Caco-2 (cell line): ENCODE measurements around the gene TRAF1. TPM values are rescaled to one million over a fixed set of nuclear protein-coding genes. Genes with fewer than 3 reads are reported as not detected.

Experiments
- BruUV-seq: library from RNA; stranded (reverse); fragments of 400-500 nt; replicated peaks from 2 replicates; lab custom pipeline; 2021; lab: Mats Ljungman, UMichigan
- CTCF ChIA-PET: fragments of 300-600 bp; sonication (Branson Sonifier 250); formaldehyde crosslinking; loops from one replicate; lab custom pipeline; 2022; ENCODE audit warnings: antibody characterized with exemption; lab: Charles Lee
- POLR2A ChIA-PET: fragments of 300-600 bp; sonication (Branson Sonifier 250); formaldehyde crosslinking; loops from one replicate; lab custom pipeline; 2022; ENCODE audit warnings: antibody characterized with exemption; lab: Charles Lee
- DNase-seq, 2 experiments: peaks; one replicate each; pipeline versions ENCODE4 v3.0.0 to v3.0.0-alpha.2; 2020 to 2022
- H3K27me3 ChIP-seq: replicated peaks from 2 replicates; pipeline ENCODE4 v1.6.0; 2011; ENCODE audit warnings: low read length; ENCODE audit not compliant: control insufficient read depth, insufficient read depth
- H3K36me3 ChIP-seq: 2 replicates; pipeline ENCODE4 v1.5.1; 2011; ENCODE audit warnings: low read length; ENCODE audit not compliant: control insufficient read depth, insufficient read depth
- H3K4me1 ChIP-seq: fragments of 250-450 bp; sonication (Bioruptor Pico); 2 replicates; pipeline ENCODE4 v1.5.1; 2020; ENCODE audit warnings: mild to moderate bottlenecking
- H3K4me3 ChIP-seq: 2 replicates; pipeline ENCODE4 v1.5.1; 2011; ENCODE audit warnings: low read depth, mild to moderate bottlenecking, control low read depth, low read length
- H3K9me3 ChIP-seq: fragments of 250-450 bp; sonication (Bioruptor Pico); 2 replicates; pipeline ENCODE4 v1.5.1; 2020; ENCODE audit warnings: mild to moderate bottlenecking, moderate library complexity
- H3K27ac Mint-ChIP-seq: one replicate; pipeline ENCODE4 v1.8.0; 2022; ENCODE audit warnings: mixed read lengths; ENCODE audit not compliant: unreplicated experiment
- H3K27me3 Mint-ChIP-seq: one replicate; pipeline ENCODE4 v1.8.0; 2022; ENCODE audit warnings: mixed read lengths; ENCODE audit not compliant: insufficient read depth, unreplicated experiment
- H3K36me3 Mint-ChIP-seq: one replicate; pipeline ENCODE4 v1.8.0; 2022; ENCODE audit warnings: mild to moderate bottlenecking, mixed read lengths; ENCODE audit not compliant: insufficient read depth, unreplicated experiment
- H3K4me1 Mint-ChIP-seq: one replicate; pipeline ENCODE4 v1.8.0; 2022; ENCODE audit warnings: low read depth, mixed read lengths; ENCODE audit not compliant: unreplicated experiment
- H3K4me3 Mint-ChIP-seq: one replicate; pipeline ENCODE4 v1.8.0; 2022; ENCODE audit warnings: mild to moderate bottlenecking, moderate library complexity, mixed read lengths; ENCODE audit not compliant: unreplicated experiment
- H3K9me3 Mint-ChIP-seq: one replicate; pipeline ENCODE4 v1.8.0; 2022; ENCODE audit warnings: mixed read lengths; ENCODE audit not compliant: unreplicated experiment
- CTCF ChIP-seq, 2 experiments: fragments of 200-600 bp in 1 of 2; IDR thresholded peaks; 1 replicate in 1 of 2; 2 replicates in 1 of 2; pipeline versions ENCODE4 v1.5.1 to v1.8.0; 2011 to 2022; ENCODE audit warnings: antibody characterized with exemption in 1 of 2, control low read depth in 1 of 2, inconsistent platforms in 1 of 2, low read depth in 1 of 2, low read length in 1 of 2, mild to moderate bottlenecking in 1 of 2, moderate library complexity in 1 of 2; ENCODE audit not compliant: insufficient read depth in 1 of 2, severe bottlenecking in 1 of 2, unreplicated experiment in 1 of 2
- intact Hi-C: fragments of 100-400 bp; cut with micrococcal nuclease; formaldehyde crosslinking; loops from one replicate; pipeline ENCODE4 v1.10.0; 2022; ENCODE audit not compliant: unreplicated experiment
- total RNA-seq: library from RNA; stranded (reverse); gene quantifications from 2 replicates; pipeline ENCODE4 v1.2.3, GENCODE V29; 2022

Gene TRAF1
- total RNA-seq, 1 experiment from 2014 or later: 1.1 TPM

GRCh38 chr9:120864719-120865118, 61.9 kb downstream of the TRAF1 start:
- no peak overlapping the region for H3K4me3 Mint-ChIP-seq
- H3K27ac Mint-ChIP-seq: no peak overlapping the region
- H3K4me1 Mint-ChIP-seq: peaks cover 18% of the 10 kb centered on the region
- TF ChIP-seq CTCF (IDR thresholded peaks at IDR 0.05; ENCODE audit: insufficient read depth in 1 of 2, low read depth in 1 of 2, low read length in 1 of 2, severe bottlenecking in 1 of 2, unreplicated experiment in 1 of 2): no peak
- no peak for DNase-seq
- POLR2A ChIA-PET: no interaction called here
- Histone ChIP-seq H3K36me3 (no peaks in the 10 kb centered on the region; the same call in none of the 2 replicates), H3K9me3 (no peaks in the 10 kb centered on the region), H3K4me3 (no peak overlapping the region), H3K4me1 (peaks cover 5% of the 10 kb centered on the region), H3K27me3 (no peaks in the 10 kb centered on the region)
- intact Hi-C loops: no loop called here
- CTCF ChIA-PET: no interaction called here
- H3K27me3 Mint-ChIP-seq: no peaks in the 10 kb centered on the region
- peaks cover 22% of the 10 kb centered on the region for H3K36me3 Mint-ChIP-seq
- BruUV-seq: no TSS peak
- H3K9me3 Mint-ChIP-seq: no peaks in the 10 kb centered on the region

GRCh38 chr9:120863833-120864232, 62.8 kb downstream of the TRAF1 start:
- POLR2A ChIA-PET: no interaction called here
- no peak overlapping the region for H3K27ac Mint-ChIP-seq
- peaks cover 20% of the 10 kb centered on the region for H3K4me1 Mint-ChIP-seq
- no peak for DNase-seq
- no peaks in the 10 kb centered on the region for H3K27me3 ChIP-seq
- H3K9me3 ChIP-seq: no peaks in the 10 kb centered on the region
- BruUV-seq: no TSS peak
- CTCF ChIA-PET: no interaction called here
- no peak overlapping the region for H3K4me3 ChIP-seq
- H3K36me3 Mint-ChIP-seq: peaks cover 16% of the 10 kb centered on the region
- intact Hi-C loops: no loop called here
- H3K27me3 Mint-ChIP-seq: no peaks in the 10 kb centered on the region
- TF ChIP-seq CTCF (IDR thresholded peaks at IDR 0.05; ENCODE audit: insufficient read depth in 1 of 2, low read depth in 1 of 2, low read length in 1 of 2, severe bottlenecking in 1 of 2, unreplicated experiment in 1 of 2): no peak
- H3K4me1 ChIP-seq: peaks cover 5% of the 10 kb centered on the region
- no peaks in the 10 kb centered on the region; the same call in none of the 2 replicates for H3K36me3 ChIP-seq
- H3K4me3 Mint-ChIP-seq: no peak overlapping the region
- no peaks in the 10 kb centered on the region for H3K9me3 Mint-ChIP-seq

- H3K36me3 ChIP-seq: no peaks in the 10 kb centered on the region; the same call in 1 of the 2 replicates
- no peak overlapping the region for H3K27ac Mint-ChIP-seq
- H3K9me3 ChIP-seq: no peaks in the 10 kb centered on the region
- H3K9me3 Mint-ChIP-seq: no peaks in the 10 kb centered on the region
- ChIA-PET POLR2A (interaction anchor here (1.0 kb wide), 1 partner anchor 197 kb away, joined by 3 read pairs; no protein-coding TSS in a partner anchor), CTCF (no interaction called here)
- H3K4me3 Mint-ChIP-seq: no peak overlapping the region
- H3K4me1 ChIP-seq: no peaks in the 10 kb centered on the region
- BruUV-seq: no TSS peak
- intact Hi-C loops: no loop called here
- no peaks in the 10 kb centered on the region for H3K27me3 Mint-ChIP-seq
- no peak for DNase-seq
- H3K4me3 ChIP-seq: no peak overlapping the region
- no peak for TF ChIP-seq CTCF (IDR thresholded peaks at IDR 0.05; ENCODE audit: insufficient read depth in 1 of 2, low read depth in 1 of 2, low read length in 1 of 2, severe bottlenecking in 1 of 2, unreplicated experiment in 1 of 2)
- no peaks in the 10 kb centered on the region for H3K27me3 ChIP-seq
- peaks cover 14% of the 10 kb centered on the region for H3K36me3 Mint-ChIP-seq
- peaks cover 24% of the 10 kb centered on the region for H3K4me1 Mint-ChIP-seq
Measured at GRCh38 chr9:120862452-120862851, 64.1 kb downstream of the TRAF1 start.
